HG02610 (cell line): ENCODE results near the gene TBC1D22A.

ENCODE experiments used
- ATAC-seq: cut with Tn5 transposase; IDR thresholded peaks from one replicate; pipeline ENCODE4 v1.9.1; 2021; ENCODE audit warnings: mild to moderate bottlenecking, moderate library complexity; ENCODE audit not compliant: unreplicated experiment

The TBC1D22A gene

GRCh38 chr22:47065756-47066615, 303.5 kb downstream of the TBC1D22A start:
- ATAC-seq: no peak

GRCh38 chr22:47066616-47066905, 304.1 kb downstream of the TBC1D22A start:
- no peak for ATAC-seq

- ATAC-seq: no peak
These were observed 305.0 kb downstream of the TBC1D22A start for GRCh38 chr22:47067321-47067890.

GRCh38 chr22:47067911-47068625, 305.6 kb downstream of the TBC1D22A start:
- no peak for ATAC-seq

GRCh38 chr22:47068626-47068996, 306.2 kb downstream of the TBC1D22A start:
- no peak for ATAC-seq

- no peak for ATAC-seq
These were observed 306.8 kb downstream of the TBC1D22A start for GRCh38 chr22:47069270-47069669.

GRCh38 chr22:47071078-47071806, 308.8 kb downstream of the TBC1D22A start:
- ATAC-seq: no peak

GRCh38 chr22:47071807-47072641, 309.6 kb downstream of the TBC1D22A start:
- ATAC-seq: no peak

GRCh38 chr22:47072642-47072967, 310.2 kb downstream of the TBC1D22A start:
- ATAC-seq: no peak

- no peak for ATAC-seq
These were observed 310.6 kb downstream of the TBC1D22A start for GRCh38 chr22:47073075-47073474.

GRCh38 chr22:47074105-47074504, 311.7 kb downstream of the TBC1D22A start:
- ATAC-seq: no peak

GRCh38 chr22:47075568-47075967, 313.1 kb downstream of the TBC1D22A start:
- ATAC-seq: no peak

- no peak for ATAC-seq
These were observed 314.3 kb downstream of the TBC1D22A start for GRCh38 chr22:47076758-47077157.

GRCh38 chr22:47080100-47080499, 317.6 kb downstream of the TBC1D22A start:
- ATAC-seq: no peak

GRCh38 chr22:47082505-47082904, 320.1 kb downstream of the TBC1D22A start:
- ATAC-seq: no peak

GRCh38 chr22:47083379-47083986, 321.0 kb downstream of the TBC1D22A start:
- no peak for ATAC-seq

- no peak for ATAC-seq
These were observed 321.8 kb downstream of the TBC1D22A start for GRCh38 chr22:47084226-47084625.

GRCh38 chr22:47086596-47087248, 324.3 kb downstream of the TBC1D22A start:
- ATAC-seq: no peak

- ATAC-seq: no peak
These were observed 326.2 kb downstream of the TBC1D22A start for GRCh38 chr22:47088480-47089158.
